Measurements from ENCODE around the gene CKAP2. TPM values are rescaled to one million over a fixed set of nuclear protein-coding genes. Genes with fewer than 3 reads are reported as not detected.
A peak's percentile ranks its signal among the peaks of the same experiment; 100 is the strongest.

Gene CKAP2
- total RNA-seq, 1 donor: 15.9 TPM

DNA sequence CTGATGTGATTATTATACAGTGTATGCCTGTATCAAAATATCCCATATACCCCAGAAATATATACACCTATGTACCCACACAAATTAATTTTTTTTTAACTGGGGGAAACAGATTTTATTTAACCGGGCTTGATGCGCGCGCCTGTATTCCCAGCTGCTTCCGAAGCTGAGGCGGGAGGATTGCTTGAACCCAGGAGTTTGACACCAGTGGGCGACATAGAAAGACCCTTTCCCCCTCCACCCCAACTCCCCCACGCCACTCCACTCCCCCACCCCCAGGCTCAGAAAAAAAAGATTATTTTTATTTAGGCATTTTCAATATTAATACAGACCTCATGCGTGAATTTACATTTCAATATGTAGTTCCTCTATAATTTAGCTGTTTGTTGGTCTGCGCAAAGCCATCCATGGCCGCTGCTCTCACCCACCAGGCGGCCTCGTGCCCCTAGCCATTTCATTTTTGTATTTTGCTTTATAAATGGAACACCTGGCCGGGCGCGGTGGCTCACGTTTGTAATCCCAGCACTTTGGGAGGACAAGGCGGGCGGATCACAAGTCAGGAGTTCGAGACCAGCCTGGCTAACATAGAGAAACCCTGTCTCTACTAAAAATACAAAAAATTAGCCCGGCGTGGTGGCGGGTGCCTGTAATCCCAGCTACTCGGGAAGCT, 4.0 kb upstream of the CKAP2 start:
- peaks cover 9% of the 10 kb centered on the region for H4K20me1 ChIP-seq (ENCODE audit: insufficient read depth, low read length)
- peaks cover 28% of the 10 kb centered on the region for H3K4me1 ChIP-seq (ENCODE audit: insufficient read depth, low read length)
- no peak overlapping the region for H3K4me3 ChIP-seq (ENCODE audit: insufficient read depth, low read length)
- TF ChIP-seq, protein P1, sequence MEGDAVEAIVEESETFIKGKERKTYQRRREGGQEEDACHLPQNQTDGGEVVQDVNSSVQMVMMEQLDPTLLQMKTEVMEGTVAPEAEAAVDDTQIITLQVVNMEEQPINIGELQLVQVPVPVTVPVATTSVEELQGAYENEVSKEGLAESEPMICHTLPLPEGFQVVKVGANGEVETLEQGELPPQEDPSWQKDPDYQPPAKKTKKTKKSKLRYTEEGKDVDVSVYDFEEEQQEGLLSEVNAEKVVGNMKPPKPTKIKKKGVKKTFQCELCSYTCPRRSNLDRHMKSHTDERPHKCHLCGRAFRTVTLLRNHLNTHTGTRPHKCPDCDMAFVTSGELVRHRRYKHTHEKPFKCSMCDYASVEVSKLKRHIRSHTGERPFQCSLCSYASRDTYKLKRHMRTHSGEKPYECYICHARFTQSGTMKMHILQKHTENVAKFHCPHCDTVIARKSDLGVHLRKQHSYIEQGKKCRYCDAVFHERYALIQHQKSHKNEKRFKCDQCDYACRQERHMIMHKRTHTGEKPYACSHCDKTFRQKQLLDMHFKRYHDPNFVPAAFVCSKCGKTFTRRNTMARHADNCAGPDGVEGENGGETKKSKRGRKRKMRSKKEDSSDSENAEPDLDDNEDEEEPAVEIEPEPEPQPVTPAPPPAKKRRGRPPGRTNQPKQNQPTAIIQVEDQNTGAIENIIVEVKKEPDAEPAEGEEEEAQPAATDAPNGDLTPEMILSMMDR (IDR thresholded peaks at IDR 0.05; ENCODE audit: extremely low read depth, low read depth, low read length): no peak
- no peak overlapping the region for H3K27ac ChIP-seq (ENCODE audit: low read depth, low read length)
- H3K9me3 ChIP-seq (ENCODE audit: low read depth, low read length): no peaks in the 10 kb centered on the region
- no peak overlapping the region for H2AFZ ChIP-seq (ENCODE audit: low read length)
- no peak for DNase-seq (ENCODE audit: insufficient read length, low spot score, missing footprints)
- H3K4me2 ChIP-seq (ENCODE audit: insufficient read depth, low read length): peak overlapping the region; percentile 86
- H3K79me2 ChIP-seq (ENCODE audit: insufficient read depth, low read length): peaks cover 49% of the 10 kb centered on the region
- H3K36me3 ChIP-seq (ENCODE audit: insufficient read depth, low read length): no peaks in the 10 kb centered on the region
- no peaks in the 10 kb centered on the region for H3K27me3 ChIP-seq (ENCODE audit: insufficient read depth, low read length)

DNA sequence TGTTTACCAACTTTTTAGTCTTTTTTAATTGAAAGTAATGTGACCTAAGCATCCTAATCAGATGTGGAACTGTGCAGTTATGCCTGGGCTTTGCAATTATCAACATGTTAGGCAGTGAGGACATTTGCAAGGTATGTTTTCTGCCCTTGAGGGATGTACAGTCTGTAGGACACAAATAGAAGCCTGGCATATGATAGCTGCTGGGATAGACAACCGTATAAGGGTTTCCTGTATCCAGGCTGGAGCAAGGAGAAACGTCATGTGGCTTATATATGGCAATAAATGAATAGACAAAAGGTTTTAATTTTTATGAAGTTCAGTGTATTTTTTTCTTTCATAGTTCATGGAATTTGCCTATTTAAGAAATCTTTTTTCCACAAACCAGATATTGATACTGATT, 2.8 kb upstream of the CKAP2 start:
- TF ChIP-seq, protein P1 (IDR thresholded peaks at IDR 0.05; ENCODE audit: extremely low read depth, low read depth, low read length): no peak
- no peak overlapping the region for H3K4me3 ChIP-seq (ENCODE audit: insufficient read depth, low read length)
- H3K36me3 ChIP-seq (ENCODE audit: insufficient read depth, low read length): no peaks in the 10 kb centered on the region
- H3K4me1 ChIP-seq (ENCODE audit: insufficient read depth, low read length): peaks cover 36% of the 10 kb centered on the region
- H2AFZ ChIP-seq (ENCODE audit: low read length): no peak overlapping the region
- peaks cover 9% of the 10 kb centered on the region for H4K20me1 ChIP-seq (ENCODE audit: insufficient read depth, low read length)
- peaks cover 49% of the 10 kb centered on the region for H3K79me2 ChIP-seq (ENCODE audit: insufficient read depth, low read length)
- H3K4me2 ChIP-seq (ENCODE audit: insufficient read depth, low read length): no peak overlapping the region
- no peaks in the 10 kb centered on the region for H3K9me3 ChIP-seq (ENCODE audit: low read depth, low read length)
- DNase-seq (ENCODE audit: insufficient read length, low spot score, missing footprints): peak; percentile 71
- H3K27me3 ChIP-seq (ENCODE audit: insufficient read depth, low read length): no peaks in the 10 kb centered on the region
- H3K27ac ChIP-seq (ENCODE audit: low read depth, low read length): no peak overlapping the region

DNA sequence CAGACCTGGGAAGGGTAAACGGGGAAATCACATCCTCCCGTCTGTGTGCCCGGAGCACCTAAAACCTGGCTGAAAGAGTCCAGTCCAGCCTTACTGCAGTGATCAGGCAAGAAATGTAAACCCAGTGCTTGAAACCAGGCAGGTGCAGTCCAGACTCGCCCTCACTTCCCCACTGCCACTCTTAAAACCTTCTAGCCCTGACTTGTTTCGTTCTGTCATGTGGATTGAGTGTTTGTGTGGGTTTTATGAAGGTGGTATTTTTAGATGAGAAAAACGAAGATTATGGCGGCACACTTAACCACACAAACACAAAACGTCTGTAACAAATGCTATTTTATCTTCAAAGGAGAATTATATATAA, 839 bp upstream of the CKAP2 start:
- Histone ChIP-seq H3K36me3 (ENCODE audit: insufficient read depth, low read length) (no peaks in the 10 kb centered on the region), H3K4me3 (ENCODE audit: insufficient read depth, low read length) (peak overlapping the region; percentile 87), H3K79me2 (ENCODE audit: insufficient read depth, low read length) (peaks cover 45% of the 10 kb centered on the region), H3K27me3 (ENCODE audit: insufficient read depth, low read length) (no peaks in the 10 kb centered on the region), H3K4me2 (ENCODE audit: insufficient read depth, low read length) (peak overlapping the region; percentile 96), H2AFZ (ENCODE audit: low read length) (peak overlapping the region; percentile 95), H3K4me1 (ENCODE audit: insufficient read depth, low read length) (peaks cover 31% of the 10 kb centered on the region), H3K27ac (ENCODE audit: low read depth, low read length) (peak overlapping the region; percentile 88), H3K9me3 (ENCODE audit: low read depth, low read length) (no peaks in the 10 kb centered on the region), H4K20me1 (ENCODE audit: insufficient read depth, low read length) (no peaks in the 10 kb centered on the region)
- TF ChIP-seq, protein P1 (IDR thresholded peaks at IDR 0.05; ENCODE audit: extremely low read depth, low read depth, low read length): no peak
- DNase-seq (ENCODE audit: insufficient read length, low spot score, missing footprints): no peak

DNA sequence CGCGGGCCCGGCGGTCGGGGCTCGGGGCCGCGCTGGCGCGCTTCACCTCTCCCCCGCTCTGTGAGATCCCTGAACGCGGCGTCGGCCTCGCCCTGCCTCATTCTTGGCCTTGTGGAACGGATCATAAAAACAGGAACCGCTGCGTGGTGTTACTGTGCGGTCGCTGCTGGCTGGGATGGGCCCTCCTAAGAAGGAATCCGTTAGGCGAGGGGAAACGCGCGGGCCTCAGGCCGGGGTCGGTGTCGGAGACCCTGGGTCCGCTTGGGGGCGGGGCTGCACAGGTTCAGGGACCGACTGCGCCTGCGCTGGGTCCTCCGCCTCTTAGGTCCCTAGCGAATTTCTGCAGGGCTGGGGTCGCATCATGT, 381 bp downstream of the CKAP2 start:
- Histone ChIP-seq H3K36me3 (ENCODE audit: insufficient read depth, low read length) (peaks cover under 1% of the 10 kb centered on the region), H3K4me2 (ENCODE audit: insufficient read depth, low read length) (peak overlapping the region; percentile 86), H4K20me1 (ENCODE audit: insufficient read depth, low read length) (no peaks in the 10 kb centered on the region), H2AFZ (ENCODE audit: low read length) (peak overlapping the region; percentile 95), H3K79me2 (ENCODE audit: insufficient read depth, low read length) (peaks cover 50% of the 10 kb centered on the region), H3K4me3 (ENCODE audit: insufficient read depth, low read length) (peak overlapping the region; percentile 87), H3K9me3 (ENCODE audit: low read depth, low read length) (no peaks in the 10 kb centered on the region), H3K4me1 (ENCODE audit: insufficient read depth, low read length) (peaks cover 38% of the 10 kb centered on the region), H3K27ac (ENCODE audit: low read depth, low read length) (peak overlapping the region; percentile 88), H3K27me3 (ENCODE audit: insufficient read depth, low read length) (no peaks in the 10 kb centered on the region)
- TF ChIP-seq, protein P1 (IDR thresholded peaks at IDR 0.05; ENCODE audit: extremely low read depth, low read depth, low read length): no peak
- peak; percentile 88 for DNase-seq (ENCODE audit: insufficient read length, low spot score, missing footprints)

Data from osteoblast (primary cell).